NOMO-1 treated with DMSO at 0.1 percent for 48 hours (cell line): ENCODE measurements around the gene LMBR1L.
A peak's percentile ranks its signal among the peaks of the same experiment; 100 is the strongest.
"Not testable (repeated sequence)": the region's sequence is repeated elsewhere in the genome, so short reads cannot be mapped to it uniquely, and the experiment has no call there.

ENCODE experiments used
- DNase-seq: peaks from one replicate; lab custom pipeline; 2025; ENCODE audit not compliant: unreplicated experiment; lab: John Stamatoyannopoulos, UW

Gene LMBR1L

GRCh38 chr12:49110464-49111155 is at the start of gene LMBR1L:
Gene LMBR1L (minus strand): TSS chr12:49110847. CDS start chr12:49110555, 292 bp downstream.
- peak; percentile 99 for DNase-seq

- no peak for DNase-seq
These were observed 49.8 kb upstream of the LMBR1L start for GRCh38 chr12:49160399-49160798.

GRCh38 chr12:49154221-49154620 is 43.6 kb upstream of the LMBR1L start:
- no peak for DNase-seq

- no peak for DNase-seq
These were observed 36.7 kb upstream of the LMBR1L start for GRCh38 chr12:49147384-49147783.

- no peak for DNase-seq
These were observed 35.8 kb upstream of the LMBR1L start for GRCh38 chr12:49146406-49146805.

GRCh38 chr12:49144384-49144783 is 33.7 kb upstream of the LMBR1L start:
- no peak for DNase-seq

- no peak for DNase-seq
These were observed 28.4 kb upstream of the LMBR1L start for GRCh38 chr12:49138999-49139398.

- DNase-seq = no peak
These were observed 27.9 kb upstream of the LMBR1L start for GRCh38 chr12:49138587-49138986.

- no peak for DNase-seq
These were observed 26.8 kb upstream of the LMBR1L start for GRCh38 chr12:49137476-49137875.

- not testable (repeated sequence) for DNase-seq
These were observed 26.4 kb upstream of the LMBR1L start for GRCh38 chr12:49136997-49137396.

GRCh38 chr12:49133590-49133989 is 22.9 kb upstream of the LMBR1L start:
- no peak for DNase-seq

- no peak for DNase-seq
These were observed 22.4 kb upstream of the LMBR1L start for GRCh38 chr12:49133014-49133413.

GRCh38 chr12:49131894-49132461 is 21.3 kb upstream of the LMBR1L start:
- DNase-seq = peak; percentile 68

GRCh38 chr12:49131051-49131893 is 20.6 kb upstream of the LMBR1L start, which contains the start of gene TUBA1B:
Gene TUBA1B (minus strand): TSS chr12:49131395. CDS start chr12:49131300, 95 bp downstream.
- DNase-seq = peak; percentile 86

GRCh38 chr12:49130151-49131050 is 19.8 kb upstream of the LMBR1L start:
- DNase-seq = peak; percentile 95

GRCh38 chr12:49129332-49130150 is 18.9 kb upstream of the LMBR1L start:
- DNase-seq = no peak

GRCh38 chr12:49127971-49128370 is 17.3 kb upstream of the LMBR1L start:
- not testable (repeated sequence) for DNase-seq

- DNase-seq = no peak
These were observed 16.5 kb upstream of the LMBR1L start for GRCh38 chr12:49126852-49127763.
